Karpas-422 (cell line): ENCODE measurements around the gene KDM6B. TPM values are rescaled to one million over a fixed set of nuclear protein-coding genes. Genes with fewer than 3 reads are reported as not detected.

ENCODE experiments used
- DNase-seq: peaks from one replicate; pipeline ENCODE4 v3.0.0-alpha.2; 2015
- H2AFZ ChIP-seq: fragments of 200-600 bp; sonication (generic); 2 replicates; pipeline ENCODE4 v1.6.1; 2014; ENCODE audit warnings: antibody characterized with exemption, low read length, mixed read lengths
- H3K27ac ChIP-seq: fragments of 200-600 bp; sonication (generic); 2 replicates; pipeline ENCODE4 v1.5.1; 2014; ENCODE audit warnings: mild to moderate bottlenecking, low read length, moderate library complexity
- H3K27me3 ChIP-seq: fragments of 200-600 bp; sonication (generic); 2 replicates; pipeline ENCODE4 v1.6.1; 2014; ENCODE audit warnings: low read length, mixed read lengths
- H3K36me3 ChIP-seq: fragments of 200-600 bp; sonication (generic); 2 replicates; pipeline ENCODE4 v1.6.1; 2014; ENCODE audit warnings: low read length, mixed read lengths; ENCODE audit not compliant: insufficient read depth
- H3K4me1 ChIP-seq: fragments of 200-600 bp; sonication (generic); 2 replicates; pipeline ENCODE4 v1.6.1; 2014; ENCODE audit warnings: mild to moderate bottlenecking, low read length, mixed read lengths
- H3K4me2 ChIP-seq: fragments of 200-600 bp; sonication (generic); 2 replicates; pipeline ENCODE4 v1.6.1; 2014; ENCODE audit warnings: low read length, low read depth, mild to moderate bottlenecking; ENCODE audit not compliant: poor library complexity, severe bottlenecking
- H3K4me3 ChIP-seq: fragments of 200-600 bp; sonication (generic); 2 replicates; pipeline ENCODE4 v1.5.1; 2014; ENCODE audit warnings: mild to moderate bottlenecking, antibody characterized with exemption, low read length, mixed read lengths
- H3K79me2 ChIP-seq: fragments of 200-600 bp; sonication (generic); 2 replicates; pipeline ENCODE4 v1.6.1; 2014; ENCODE audit warnings: mild to moderate bottlenecking, low read length, mixed read lengths
- H3K9ac ChIP-seq: fragments of 200-600 bp; sonication (generic); 2 replicates; pipeline ENCODE4 v1.6.0; 2014; ENCODE audit warnings: low read length
- H3K9me2 ChIP-seq: fragments of 200-600 bp; sonication (generic), shearing (Covaris generic); replicated peaks from 2 replicates; pipeline ENCODE4 v1.6.0; 2014; ENCODE audit warnings: mild to moderate bottlenecking, low read length, moderate library complexity; ENCODE audit not compliant: insufficient read depth
- H3K9me3 ChIP-seq: fragments of 300-700, 200-600 bp; sonication (generic); 2 replicates; pipeline ENCODE4 v1.6.1; 2014; ENCODE audit warnings: low read length, mixed read lengths
- H4K20me1 ChIP-seq: fragments of 200-600 bp; sonication (generic); 2 replicates; pipeline ENCODE4 v1.6.1; 2014; ENCODE audit warnings: mild to moderate bottlenecking, antibody characterized with exemption, low read length, low read depth; ENCODE audit not compliant: insufficient read depth
- total RNA-seq: library from RNA; depleted of rRNA; stranded (reverse); fragments of >200 nt; shearing (Covaris generic); gene quantifications from 2 replicates; pipeline ENCODE4 v1.2.3, GENCODE V29; 2014; ENCODE audit warnings: low replicate concordance

KDM6B gene
- total RNA-seq, 1 experiment from 2014 or later, result 34.6 TPM

GRCh38 chr17:7825206-7825990 lies 8.6 kb upstream of the KDM6B start:
- H3K79me2 ChIP-seq, result no peaks in the 10 kb centered on the region
- H3K9me2 ChIP-seq, result no peaks in the 10 kb centered on the region
- H3K9ac ChIP-seq, result no peak overlapping the region
- H3K9me3 ChIP-seq, result no peaks in the 10 kb centered on the region
- no peaks in the 10 kb centered on the region for H3K36me3 ChIP-seq
- DNase-seq, result peak; percentile 43
- H4K20me1 ChIP-seq, result no peaks in the 10 kb centered on the region
- H3K27ac ChIP-seq, result no peak overlapping the region
- H3K4me1 ChIP-seq, result peaks cover 10% of the 10 kb centered on the region
- no peak overlapping the region for H3K4me2 ChIP-seq
- H3K27me3 ChIP-seq, result no peaks in the 10 kb centered on the region
- H2AFZ ChIP-seq, result no peak overlapping the region
- H3K4me3 ChIP-seq, result no peak overlapping the region

DNA sequence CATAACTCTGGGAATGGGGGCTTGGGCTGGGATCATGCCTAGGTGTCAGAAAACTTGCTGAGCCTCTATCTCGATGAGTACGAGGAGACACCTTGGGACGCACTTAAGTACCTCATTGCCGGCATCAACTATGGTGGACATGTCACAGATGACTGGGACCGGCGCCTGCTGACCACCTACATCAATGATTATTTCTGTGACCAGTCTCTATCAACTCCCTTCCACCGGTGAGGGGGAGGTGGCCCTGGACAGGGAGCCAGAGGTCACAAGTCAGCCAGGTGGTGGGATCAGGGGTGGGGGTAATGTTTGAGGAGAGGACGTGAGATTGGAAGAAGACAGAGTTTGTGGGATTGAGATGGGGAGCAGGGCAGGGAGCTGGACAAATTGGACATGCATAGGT lies 3.4 kb upstream of the KDM6B start:
- Histone ChIP-seq H3K9me3 (no peaks in the 10 kb centered on the region), H3K9me2 (no peaks in the 10 kb centered on the region)

DNA sequence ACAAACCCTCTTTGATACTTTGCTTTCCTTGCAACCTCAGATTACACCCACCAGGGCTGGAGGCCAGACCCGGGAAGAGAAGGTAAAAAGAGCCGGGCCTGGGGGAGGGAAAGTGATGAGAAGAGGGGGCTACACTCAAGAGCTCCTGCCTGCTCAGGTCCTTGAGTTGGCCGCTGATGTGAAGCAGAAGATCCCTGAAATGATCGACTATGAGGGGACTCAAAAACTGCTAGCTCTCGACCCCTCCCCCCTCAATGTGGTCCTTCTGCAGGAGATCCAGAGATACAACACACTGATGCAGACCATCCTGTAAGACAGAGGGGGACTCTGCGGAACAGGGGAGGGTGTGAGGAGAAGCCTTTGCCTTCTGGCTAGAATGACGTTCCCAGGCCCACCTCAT lies 2.8 kb upstream of the KDM6B start:
- Histone ChIP-seq H3K4me2 (no peak overlapping the region), H4K20me1 (no peaks in the 10 kb centered on the region), H3K36me3 (no peaks in the 10 kb centered on the region), H3K4me3 (no peak overlapping the region), H3K9ac (no peak overlapping the region), H3K9me2 (no peaks in the 10 kb centered on the region), H3K27me3 (no peaks in the 10 kb centered on the region), H3K4me1 (peaks cover 14% of the 10 kb centered on the region), H3K79me2 (no peaks in the 10 kb centered on the region), H2AFZ (no peak overlapping the region), H3K27ac (no peak overlapping the region), H3K9me3 (no peaks in the 10 kb centered on the region)
- DNase-seq, result no peak

More for the DNA sequence above, 3.4 kb upstream of the KDM6B start:
- Histone ChIP-seq H2AFZ (no peak overlapping the region), H3K36me3 (no peaks in the 10 kb centered on the region), H3K9ac (no peak overlapping the region), H3K27me3 (no peaks in the 10 kb centered on the region), H3K4me2 (no peak overlapping the region), H3K4me1 (peaks cover 9% of the 10 kb centered on the region), H3K79me2 (no peaks in the 10 kb centered on the region), H3K27ac (no peak overlapping the region), H3K4me3 (no peak overlapping the region), H4K20me1 (no peaks in the 10 kb centered on the region)
- DNase-seq, result no peak

GRCh38 chr17:7832431-7832830 lies 1.6 kb upstream of the KDM6B start:
- no peak for DNase-seq
- no peak overlapping the region for H3K4me2 ChIP-seq
- H4K20me1 ChIP-seq, result no peaks in the 10 kb centered on the region
- H3K36me3 ChIP-seq, result no peaks in the 10 kb centered on the region
- no peaks in the 10 kb centered on the region for H3K9me3 ChIP-seq
- H3K4me3 ChIP-seq, result no peak overlapping the region
- no peaks in the 10 kb centered on the region for H3K79me2 ChIP-seq
- H2AFZ ChIP-seq, result no peak overlapping the region
- no peaks in the 10 kb centered on the region for H3K9me2 ChIP-seq
- H3K4me1 ChIP-seq, result peaks cover 26% of the 10 kb centered on the region
- no peaks in the 10 kb centered on the region for H3K27me3 ChIP-seq
- no peak overlapping the region for H3K9ac ChIP-seq
- no peak overlapping the region for H3K27ac ChIP-seq

- H3K4me2 ChIP-seq, result peak overlapping the region; percentile 97
- peak overlapping the region; percentile 34; the same call in 1 of the 2 replicates for H2AFZ ChIP-seq
- H3K9me3 ChIP-seq, result no peaks in the 10 kb centered on the region
- no peak for DNase-seq
- no peaks in the 10 kb centered on the region for H3K27me3 ChIP-seq
- H3K4me3 ChIP-seq, result peak overlapping the region; percentile 81
- peak overlapping the region; percentile 81 for H3K9ac ChIP-seq
- H3K79me2 ChIP-seq, result no peaks in the 10 kb centered on the region
- H3K27ac ChIP-seq, result no peak overlapping the region
- no peaks in the 10 kb centered on the region for H3K9me2 ChIP-seq
- H4K20me1 ChIP-seq, result no peaks in the 10 kb centered on the region
- no peaks in the 10 kb centered on the region for H3K36me3 ChIP-seq
- H3K4me1 ChIP-seq, result peaks cover 31% of the 10 kb centered on the region
These were observed 814 bp upstream of the KDM6B start for GRCh38 chr17:7833011-7833794.

DNA sequence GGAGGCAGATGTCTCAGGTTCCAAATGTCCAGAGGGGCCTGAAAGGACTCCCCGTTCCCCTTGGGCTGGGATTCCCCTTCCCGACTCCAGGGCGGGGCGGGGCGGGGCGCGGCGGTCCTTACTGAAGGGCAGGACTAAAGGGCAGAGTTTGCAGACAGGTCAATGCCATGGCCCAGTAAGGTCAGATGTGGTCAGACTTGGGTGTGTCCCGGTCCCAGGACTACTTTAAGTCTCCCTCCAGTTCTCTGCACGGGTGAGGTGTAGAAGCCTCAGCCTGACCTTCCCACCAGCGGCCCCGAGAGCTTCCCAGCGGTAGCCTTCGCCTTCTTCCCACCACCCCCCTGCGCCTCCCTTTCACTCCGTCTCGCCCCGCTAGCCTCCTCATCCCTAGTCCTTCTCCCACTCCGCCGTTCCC lies 532 bp downstream of the KDM6B start:
- Histone ChIP-seq H3K4me3 (peak overlapping the region; percentile 81), H3K4me1 (peaks cover 43% of the 10 kb centered on the region), H3K9me2 (no peaks in the 10 kb centered on the region), H3K27me3 (no peaks in the 10 kb centered on the region), H3K79me2 (peaks cover 3% of the 10 kb centered on the region; the same call in 1 of the 2 replicates), H3K4me2 (peak overlapping the region; percentile 97), H3K9ac (peak overlapping the region; percentile 81), H3K9me3 (no peaks in the 10 kb centered on the region), H4K20me1 (no peaks in the 10 kb centered on the region), H2AFZ (0 out of 2 replicates have a peak overlapping the region, but pooled peaks have one; percentile 29), H3K36me3 (no peaks in the 10 kb centered on the region), H3K27ac (peak overlapping the region; percentile 97)
- no peak for DNase-seq

- Histone ChIP-seq H3K4me2 (peak overlapping the region; percentile 97), H3K27me3 (no peaks in the 10 kb centered on the region), H3K9me3 (no peaks in the 10 kb centered on the region), H2AFZ (0 out of 2 replicates have a peak overlapping the region, but pooled peaks have one; percentile 29), H3K4me1 (peaks cover 50% of the 10 kb centered on the region), H3K27ac (peak overlapping the region; percentile 97), H3K9ac (peak overlapping the region; percentile 91), H3K79me2 (peaks cover 8% of the 10 kb centered on the region; the same call in 1 of the 2 replicates), H3K36me3 (no peaks in the 10 kb centered on the region), H3K9me2 (no peaks in the 10 kb centered on the region), H4K20me1 (no peaks in the 10 kb centered on the region), H3K4me3 (peak overlapping the region; percentile 81)
- DNase-seq, result peak; percentile 98
These were observed 1.2 kb downstream of the KDM6B start for GRCh38 chr17:7834957-7835813.
